HCT116 (cell line): Measurements from ENCODE around the gene KCTD15. TPM values are rescaled to one million over a fixed set of nuclear protein-coding genes. Genes with fewer than 3 reads are reported as not detected.

ENCODE experiments used
- ATAC-seq: fragments of 200-7000 bp; cut with Tn5 transposase; 2 replicates; pipeline ENCODE4 v1.9.1; 2020; ENCODE audit warnings: mild to moderate bottlenecking, moderate library complexity
- BruUV-seq: library from RNA; stranded (reverse); fragments of 400-500 nt; replicated peaks from 2 replicates; lab custom pipeline; 2021; lab: Mats Ljungman, UMichigan
- CTCF ChIA-PET: fragments of 300-600 bp; sonication (Branson Sonifier 250); formaldehyde crosslinking; loops from one replicate; lab custom pipeline; 2021; ENCODE audit warnings: antibody characterized with exemption; lab: Charles Lee
- POLR2A ChIA-PET: fragments of 300-600, 350-600 bp; sonication (Branson Sonifier 250); formaldehyde crosslinking; loops from one replicate; lab custom pipeline; 2021; ENCODE audit warnings: antibody characterized with exemption; lab: Charles Lee
- RAD21 ChIA-PET, 2 experiments: fragments of 300-600 bp; sonication (Branson Sonifier 250); formaldehyde crosslinking; loops; one replicate each; lab custom pipeline; 2023; ENCODE audit warnings: low total read pairs in 2 of 2; ENCODE audit not compliant: uncharacterized antibody in 2 of 2, unreplicated experiment in 2 of 2, low non-redundant PET in 1 of 2; lab: Charles Lee
- DNase-seq: peaks from one replicate; pipeline ENCODE4 v3.0.0-alpha.2; 2010; ENCODE audit warnings: low read depth, low spot score
- H2AFZ ChIP-seq: fragments of 200-600 bp; shearing (Covaris generic), sonication (generic); 2 replicates; pipeline ENCODE4 v1.6.1; 2017; ENCODE audit warnings: low read depth, mixed run types, mixed read lengths, antibody characterized with exemption, low read length; ENCODE audit not compliant: poor library complexity, severe bottlenecking
- H3K27ac ChIP-seq: 2 replicates; pipeline ENCODE4 v1.5.1; 2012; ENCODE audit warnings: low read depth, low read length
- H3K27me3 ChIP-seq: fragments of 200-600 bp; sonication (generic); 2 replicates; pipeline ENCODE4 v1.6.1; 2016; ENCODE audit warnings: mixed run types, low read length, mixed read lengths; ENCODE audit not compliant: insufficient read depth
- H3K36me3 ChIP-seq, 2 experiments: fragments of 200-500 bp in 1 of 2; fragments of 200-600 bp in 1 of 2; sonication (Bioruptor generic) in 1 of 2; sonication (generic) in 1 of 2; 2 replicates each; pipeline versions ENCODE4 v1.5.1 to v1.6.1; 2014 to 2016; ENCODE audit warnings: low read length in 2 of 2, inconsistent platforms in 1 of 2, mixed read lengths in 1 of 2, mixed run types in 1 of 2; ENCODE audit not compliant: insufficient read depth in 2 of 2, control insufficient read depth in 1 of 2
- H3K4me1 ChIP-seq, 2 experiments: fragments of 200-600 bp in 1 of 2; sonication (generic) in 1 of 2; 2 replicates each; pipeline versions ENCODE4 v1.5.1 to v1.6.1; 2012 to 2017; ENCODE audit warnings: low read length in 2 of 2, inconsistent platforms in 1 of 2, mild to moderate bottlenecking in 1 of 2, mixed read lengths in 1 of 2, mixed run types in 1 of 2, moderate library complexity in 1 of 2; ENCODE audit not compliant: insufficient read depth in 2 of 2, control insufficient read depth in 1 of 2
- H3K4me2 ChIP-seq: fragments of 200-600 bp; sonication (generic); 2 replicates; pipeline ENCODE4 v1.6.1; 2017; ENCODE audit warnings: mixed run types, low read length, mixed read lengths
- H3K4me3 ChIP-seq, 2 experiments: fragments of 200-600 bp in 1 of 2; sonication (generic) in 1 of 2; replicated peaks in 1 of 2; 2 replicates each; pipeline ENCODE4 v1.5.1; 2011 to 2016; ENCODE audit warnings: low read length in 2 of 2, control low read depth in 1 of 2, low read depth in 1 of 2, mild to moderate bottlenecking in 1 of 2, mixed read lengths in 1 of 2, mixed run types in 1 of 2
- H3K79me2 ChIP-seq: fragments of 200-600 bp; sonication (generic); 2 replicates; pipeline ENCODE4 v1.6.1; 2017; ENCODE audit warnings: mild to moderate bottlenecking, mixed run types, low read length, moderate library complexity, mixed read lengths; ENCODE audit not compliant: insufficient read depth
- H3K9ac ChIP-seq: fragments of 200-600 bp; sonication (generic); 2 replicates; pipeline ENCODE4 v1.6.1; 2016; ENCODE audit warnings: low read length, mixed read lengths
- H3K9me2 ChIP-seq: fragments of 200-600 bp; sonication (generic), shearing (Covaris generic); 2 replicates; pipeline ENCODE4 v1.6.1; 2017; ENCODE audit warnings: mixed run types, mild to moderate bottlenecking, moderate library complexity; ENCODE audit not compliant: insufficient read depth
- H3K9me3 ChIP-seq, 2 experiments: fragments of 200-500 bp in 1 of 2; fragments of 200-600 bp in 1 of 2; sonication (Bioruptor generic) in 1 of 2; sonication (generic) in 1 of 2; 2 replicates each; pipeline ENCODE4 v1.6.1; 2014 to 2017; ENCODE audit warnings: low read length in 2 of 2, mixed read lengths in 2 of 2, inconsistent platforms in 1 of 2, low read depth in 1 of 2, mild to moderate bottlenecking in 1 of 2, mixed run types in 1 of 2, moderate library complexity in 1 of 2; ENCODE audit not compliant: control insufficient read depth in 1 of 2, insufficient read depth in 1 of 2
- H4K20me1 ChIP-seq: fragments of 200-600 bp; sonication (generic), shearing (Covaris generic); 2 replicates; pipeline ENCODE4 v1.6.1; 2017; ENCODE audit warnings: mixed run types, mild to moderate bottlenecking, moderate library complexity; ENCODE audit not compliant: insufficient read depth
- CBX3 ChIP-seq: IDR thresholded peaks from 2 replicates; pipeline ENCODE4 v1.6.1; 2012; ENCODE audit warnings: low read depth
- ELF1 ChIP-seq: IDR thresholded peaks from 2 replicates; pipeline ENCODE4 v1.6.1; 2012; ENCODE audit warnings: low read depth, borderline replicate concordance
- EZH2 ChIP-seq: fragments of 200-600 bp; sonication (generic); IDR thresholded peaks from 2 replicates; pipeline ENCODE4 v1.6.1; 2017; ENCODE audit warnings: antibody characterized with exemption, mixed run types
- FOSL1 ChIP-seq: IDR thresholded peaks from 2 replicates; pipeline ENCODE4 v1.6.1; 2012; ENCODE audit warnings: low read depth
- JUND ChIP-seq: IDR thresholded peaks from 2 replicates; pipeline ENCODE4 v1.6.1; 2012
- RAD21 ChIP-seq: IDR thresholded peaks from 2 replicates; pipeline ENCODE4 v1.6.1; 2012; ENCODE audit warnings: low read depth, mild to moderate bottlenecking
- SIN3A ChIP-seq: IDR thresholded peaks from 2 replicates; pipeline ENCODE4 v1.6.1; 2012; ENCODE audit warnings: low read depth
- SP1 ChIP-seq: IDR thresholded peaks from 2 replicates; pipeline ENCODE4 v1.6.1; 2012; ENCODE audit warnings: low read depth
- SRF ChIP-seq: IDR thresholded peaks from 2 replicates; pipeline ENCODE4 v1.6.1; 2012; ENCODE audit warnings: low read depth
- TCF7L2 ChIP-seq: IDR thresholded peaks from 2 replicates; pipeline ENCODE4 v1.7.0; 2011; ENCODE audit warnings: borderline replicate concordance, inconsistent platforms; ENCODE audit not compliant: insufficient read depth, insufficient read length; ENCODE audit errors: extremely low read depth
- YY1 ChIP-seq: IDR thresholded peaks from 2 replicates; pipeline ENCODE4 v1.6.1; 2011; ENCODE audit warnings: low read length, low read depth, moderate library complexity, mild to moderate bottlenecking; ENCODE audit not compliant: insufficient replicate concordance; ENCODE audit errors: extremely low read depth
- ZFX ChIP-seq: fragments of 450-650 bp; IDR thresholded peaks from 2 replicates; pipeline ENCODE4 v1.6.1; 2017
- ZNF274 ChIP-seq: fragments of 200-500 bp; sonication (Bioruptor generic); IDR thresholded peaks from 2 replicates; pipeline ENCODE4 v1.6.1; 2014; ENCODE audit warnings: mild to moderate bottlenecking, low read depth, low read length, inconsistent platforms
- intact Hi-C: fragments of 100-400 bp; cut with micrococcal nuclease; formaldehyde crosslinking; loops from 2 replicates; pipeline ENCODE4 v1.10.0; 2022
- total RNA-seq: library from RNA; stranded (reverse); gene quantifications from one replicate; pipeline ENCODE4 v1.2.1, GENCODE V29; 2021; ENCODE audit not compliant: unreplicated experiment
- TF ChIP-seq, protein P1 (sequence below), 3 experiments: fragments of 200-600 bp in 1 of 3; sonication (generic) in 1 of 3; IDR thresholded peaks in 2 of 3; conservative IDR thresholded peaks in 1 of 3; 2 replicates each; pipeline ENCODE4 v1.5.1; 2012 to 2017; ENCODE audit warnings: low read depth in 2 of 3, low read length in 2 of 3, antibody characterized with exemption in 1 of 3, borderline replicate concordance in 1 of 3, control low read depth in 1 of 3, mild to moderate bottlenecking in 1 of 3, mixed read lengths in 1 of 3, mixed run types in 1 of 3, moderate library complexity in 1 of 3; ENCODE audit not compliant: insufficient read depth in 1 of 3
- TF ChIP-seq, protein P2 (sequence below): IDR thresholded peaks from 2 replicates; pipeline ENCODE4 v1.6.1; 2012; ENCODE audit warnings: low read depth

The KCTD15 gene
- total RNA-seq, 1 experiment from 2014 or later = 29.2 TPM

DNA sequence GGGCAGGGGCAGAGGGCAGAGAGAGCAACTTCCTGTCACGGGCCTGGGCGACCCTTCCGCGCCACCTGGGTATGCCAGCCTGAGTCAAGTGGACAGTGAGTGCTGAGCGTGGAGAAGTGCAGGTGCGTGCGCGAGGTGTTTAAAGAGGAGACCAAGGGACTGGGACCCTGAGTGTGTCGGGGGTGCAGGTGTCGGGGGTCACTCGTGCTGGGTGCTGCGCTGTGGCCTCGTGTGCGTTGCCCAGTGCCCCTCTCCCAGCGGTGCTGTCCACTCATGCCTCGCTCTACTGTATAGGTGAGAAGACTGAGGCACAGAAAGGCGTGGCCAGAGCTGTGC lies 18.9 kb upstream of the KCTD15 start (continued):
- TF ChIP-seq SRF (no peak), ELF1 (no peak), TCF7L2 (no peak)

DNA sequence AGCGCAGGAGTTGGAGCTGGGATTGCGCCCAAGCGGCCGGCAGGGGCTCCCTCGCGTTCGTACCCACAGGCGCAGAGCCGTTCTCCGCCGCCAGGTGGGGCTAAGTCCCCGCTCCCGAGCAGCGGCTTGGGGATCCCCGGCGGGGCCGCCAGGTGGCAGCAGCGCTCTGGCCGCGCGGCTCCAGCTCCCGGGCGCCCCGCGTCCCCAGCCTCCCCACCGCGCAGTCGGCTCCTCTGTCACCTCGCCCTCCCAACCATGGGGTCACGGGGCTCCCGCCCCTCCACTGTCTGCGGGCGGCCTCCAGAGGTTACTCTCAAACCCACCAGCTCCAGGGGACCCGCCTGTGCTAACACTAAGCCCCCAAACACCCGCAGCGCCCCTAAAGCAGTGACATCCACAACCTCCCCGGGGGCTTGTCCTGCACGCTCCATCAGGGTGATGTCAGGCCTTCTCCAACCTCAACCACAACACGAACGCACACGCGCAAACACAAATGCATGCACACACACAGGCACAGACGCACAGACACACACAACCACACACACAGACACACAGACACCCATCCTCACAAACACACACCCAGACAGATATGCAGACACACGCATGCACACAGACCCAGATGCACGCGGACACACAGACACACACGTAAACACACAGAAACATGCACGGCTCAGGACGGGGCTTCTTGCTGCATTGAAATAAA lies 18.4 kb upstream of the KCTD15 start:
- Histone ChIP-seq H3K9ac (no peak overlapping the region), H2AFZ (peak overlapping the region; percentile 35), H3K36me3 (no peaks in the 10 kb centered on the region), H3K4me1 (peaks cover 0 to 4% of the 10 kb centered on the region in 2 experiments; a peak in 1 of 4 replicates), H3K27ac (no peak overlapping the region), H3K27me3 (no peaks in the 10 kb centered on the region), H3K79me2 (no peaks in the 10 kb centered on the region), H3K4me3 (no peak overlapping the region), H3K9me3 (no peaks in the 10 kb centered on the region), H3K9me2 (no peaks in the 10 kb centered on the region), H4K20me1 (no peaks in the 10 kb centered on the region), H3K4me2 (peak overlapping the region; percentile 39)
- intact Hi-C loops = loop anchor here (1.0 to 10.0 kb wide), 6 partner anchors 220 to 934 kb away; no protein-coding TSS in a partner anchor
- ChIA-PET RAD21 (interaction anchor here (1.2 to 1.8 kb wide), 6 partner anchors 13 to 362 kb away, joined by 3 to 31 read pairs (median 6); no protein-coding TSS in a partner anchor), POLR2A (interaction anchor here (0.6 to 1.6 kb wide), 3 partner anchors 317 to 367 kb away, joined by 3 to 12 read pairs (median 3); no protein-coding TSS in a partner anchor), CTCF (interaction anchor here (0.6 to 4.4 kb wide), 41 partner anchors 8 to 935 kb away, joined by 3 to 158 read pairs (median 4); partner anchors contain the start of gene KCTD15)
- no TSS peak for BruUV-seq
- DNase-seq (no peak), ATAC-seq (peak; percentile 93)
- TF ChIP-seq CBX3 (peak; percentile 33; the same call in 1 of the 2 replicates), RAD21 (peak; percentile 99), SRF (no peak), SIN3A (no peak), SP1 (no peak), ZNF274 (no peak), ELF1 (no peak), JUND (no peak), FOSL1 (no peak), EZH2 (no peak), YY1 (no peak), ZFX (no peak)
- TF ChIP-seq, protein P1, sequence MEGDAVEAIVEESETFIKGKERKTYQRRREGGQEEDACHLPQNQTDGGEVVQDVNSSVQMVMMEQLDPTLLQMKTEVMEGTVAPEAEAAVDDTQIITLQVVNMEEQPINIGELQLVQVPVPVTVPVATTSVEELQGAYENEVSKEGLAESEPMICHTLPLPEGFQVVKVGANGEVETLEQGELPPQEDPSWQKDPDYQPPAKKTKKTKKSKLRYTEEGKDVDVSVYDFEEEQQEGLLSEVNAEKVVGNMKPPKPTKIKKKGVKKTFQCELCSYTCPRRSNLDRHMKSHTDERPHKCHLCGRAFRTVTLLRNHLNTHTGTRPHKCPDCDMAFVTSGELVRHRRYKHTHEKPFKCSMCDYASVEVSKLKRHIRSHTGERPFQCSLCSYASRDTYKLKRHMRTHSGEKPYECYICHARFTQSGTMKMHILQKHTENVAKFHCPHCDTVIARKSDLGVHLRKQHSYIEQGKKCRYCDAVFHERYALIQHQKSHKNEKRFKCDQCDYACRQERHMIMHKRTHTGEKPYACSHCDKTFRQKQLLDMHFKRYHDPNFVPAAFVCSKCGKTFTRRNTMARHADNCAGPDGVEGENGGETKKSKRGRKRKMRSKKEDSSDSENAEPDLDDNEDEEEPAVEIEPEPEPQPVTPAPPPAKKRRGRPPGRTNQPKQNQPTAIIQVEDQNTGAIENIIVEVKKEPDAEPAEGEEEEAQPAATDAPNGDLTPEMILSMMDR (IDR thresholded peaks at IDR 0.05 in 2 of 3, conservative IDR thresholded peaks at IDR 0.05 in 1 of 3; ENCODE audit: borderline replicate concordance in 1 of 3, insufficient read depth in 1 of 3, low read depth in 2 of 3, low read length in 2 of 3) = peak; percentile 100
- TF ChIP-seq, protein P2, sequence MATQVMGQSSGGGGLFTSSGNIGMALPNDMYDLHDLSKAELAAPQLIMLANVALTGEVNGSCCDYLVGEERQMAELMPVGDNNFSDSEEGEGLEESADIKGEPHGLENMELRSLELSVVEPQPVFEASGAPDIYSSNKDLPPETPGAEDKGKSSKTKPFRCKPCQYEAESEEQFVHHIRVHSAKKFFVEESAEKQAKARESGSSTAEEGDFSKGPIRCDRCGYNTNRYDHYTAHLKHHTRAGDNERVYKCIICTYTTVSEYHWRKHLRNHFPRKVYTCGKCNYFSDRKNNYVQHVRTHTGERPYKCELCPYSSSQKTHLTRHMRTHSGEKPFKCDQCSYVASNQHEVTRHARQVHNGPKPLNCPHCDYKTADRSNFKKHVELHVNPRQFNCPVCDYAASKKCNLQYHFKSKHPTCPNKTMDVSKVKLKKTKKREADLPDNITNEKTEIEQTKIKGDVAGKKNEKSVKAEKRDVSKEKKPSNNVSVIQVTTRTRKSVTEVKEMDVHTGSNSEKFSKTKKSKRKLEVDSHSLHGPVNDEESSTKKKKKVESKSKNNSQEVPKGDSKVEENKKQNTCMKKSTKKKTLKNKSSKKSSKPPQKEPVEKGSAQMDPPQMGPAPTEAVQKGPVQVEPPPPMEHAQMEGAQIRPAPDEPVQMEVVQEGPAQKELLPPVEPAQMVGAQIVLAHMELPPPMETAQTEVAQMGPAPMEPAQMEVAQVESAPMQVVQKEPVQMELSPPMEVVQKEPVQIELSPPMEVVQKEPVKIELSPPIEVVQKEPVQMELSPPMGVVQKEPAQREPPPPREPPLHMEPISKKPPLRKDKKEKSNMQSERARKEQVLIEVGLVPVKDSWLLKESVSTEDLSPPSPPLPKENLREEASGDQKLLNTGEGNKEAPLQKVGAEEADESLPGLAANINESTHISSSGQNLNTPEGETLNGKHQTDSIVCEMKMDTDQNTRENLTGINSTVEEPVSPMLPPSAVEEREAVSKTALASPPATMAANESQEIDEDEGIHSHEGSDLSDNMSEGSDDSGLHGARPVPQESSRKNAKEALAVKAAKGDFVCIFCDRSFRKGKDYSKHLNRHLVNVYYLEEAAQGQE = no peak
